ENCODE measurements around the gene PLA2G4E.

The PLA2G4E gene

DNA sequence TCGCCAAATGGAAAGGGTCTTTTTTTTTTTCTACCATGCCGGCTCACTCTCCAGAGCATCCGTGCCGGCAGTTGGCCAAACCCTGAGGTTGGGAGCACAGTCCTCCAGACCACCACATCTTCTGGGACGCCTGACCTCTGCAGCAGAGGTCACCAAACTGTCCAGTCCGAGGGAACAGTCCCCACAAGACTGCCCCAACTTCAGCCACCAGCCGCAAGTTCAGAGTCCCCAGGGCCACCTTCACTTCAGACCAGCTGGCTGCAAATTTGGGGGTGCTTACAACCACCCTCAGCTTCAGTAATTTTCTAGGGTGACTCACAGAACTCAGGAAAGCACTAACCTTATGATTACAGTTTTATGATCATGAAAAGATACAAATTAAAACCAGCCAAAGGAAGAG, 44.6 kb upstream of the PLA2G4E start:
- DNase-seq (ENCODE audit: low read depth), result no peak
- no peak for TF ChIP-seq CTCF (IDR thresholded peaks at IDR 0.05; ENCODE audit: insufficient read depth, low read depth, low read length, missing control alignments)
- no peak overlapping the region for H3K4me3 ChIP-seq (ENCODE audit: low read depth, low read length)

GRCh38 chr15:42065033-42065432, 44.2 kb upstream of the PLA2G4E start:
- H3K4me3 ChIP-seq (ENCODE audit: low read depth, low read length), result no peak overlapping the region
- DNase-seq (ENCODE audit: low read depth), result peak; percentile 41
- TF ChIP-seq CTCF (IDR thresholded peaks at IDR 0.05; ENCODE audit: insufficient read depth, low read depth, low read length, missing control alignments), result no peak

- no peak for DNase-seq (ENCODE audit: low read depth)
- no peak for TF ChIP-seq CTCF (IDR thresholded peaks at IDR 0.05; ENCODE audit: insufficient read depth, low read depth, low read length, missing control alignments)
- no peak overlapping the region for H3K4me3 ChIP-seq (ENCODE audit: low read depth, low read length)
These were observed 43.4 kb upstream of the PLA2G4E start for GRCh38 chr15:42064271-42064670.

GRCh38 chr15:42063122-42063848, 42.4 kb upstream of the PLA2G4E start:
- no peak for TF ChIP-seq CTCF (IDR thresholded peaks at IDR 0.05; ENCODE audit: insufficient read depth, low read depth, low read length, missing control alignments)
- no peak for DNase-seq (ENCODE audit: low read depth)
- no peak overlapping the region for H3K4me3 ChIP-seq (ENCODE audit: low read depth, low read length)

DNA sequence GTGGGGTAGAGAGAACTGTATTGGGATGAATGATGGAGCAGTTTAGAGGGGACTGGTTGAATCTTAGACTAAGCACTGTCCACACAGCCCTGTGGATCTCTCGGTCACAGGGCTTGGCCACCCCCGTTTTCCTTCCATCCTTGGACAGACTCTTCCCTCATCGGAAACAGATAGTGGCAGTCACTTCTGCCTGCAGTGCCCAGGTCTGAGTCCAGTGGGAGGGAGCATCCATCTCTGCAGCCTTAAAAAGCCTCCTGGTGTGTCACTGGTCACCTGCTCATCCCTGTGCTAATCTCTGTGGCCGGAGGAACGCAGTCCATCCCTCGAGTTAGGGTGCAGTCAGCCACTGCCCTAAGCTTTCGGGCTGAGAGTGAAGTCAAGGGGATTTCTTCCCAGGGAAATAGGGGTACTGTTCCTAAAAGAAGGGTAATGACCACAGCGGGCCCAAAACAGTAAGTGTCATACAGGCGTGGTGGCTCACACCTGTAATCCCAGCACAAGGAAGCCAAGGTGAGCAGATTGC, 41.5 kb upstream of the PLA2G4E start:
- H3K4me3 ChIP-seq (ENCODE audit: low read depth, low read length), result no peak overlapping the region
- no peak for TF ChIP-seq CTCF (IDR thresholded peaks at IDR 0.05; ENCODE audit: insufficient read depth, low read depth, low read length, missing control alignments)
- DNase-seq (ENCODE audit: low read depth), result no peak

GRCh38 chr15:42060797-42061196, 40.0 kb upstream of the PLA2G4E start:
- no peak overlapping the region for H3K4me3 ChIP-seq (ENCODE audit: low read depth, low read length)

More at GRCh38 chr15:42060797-42061196, 40.0 kb upstream of the PLA2G4E start:
- no peak for TF ChIP-seq CTCF (IDR thresholded peaks at IDR 0.05; ENCODE audit: insufficient read depth, low read depth, low read length, missing control alignments)
- DNase-seq (ENCODE audit: low read depth), result no peak
